ENCODE data around the gene RALBP1.

GRCh38 chr18:9469685-9470084 is 5.6 kb upstream of the RALBP1 start:
- TF ChIP-seq CTCF (IDR thresholded peaks at IDR 0.05) (no peak), POLR2AphosphoS5 (IDR thresholded peaks at IDR 0.05) (no peak), POLR2A (IDR thresholded peaks at IDR 0.05) (no peak)
